ENCODE measurements around the gene ARL4D.
A peak's percentile ranks its signal among the peaks of the same experiment; 100 is the strongest.
"Not testable (repeated sequence)": the region's sequence is repeated elsewhere in the genome, so short reads cannot be mapped to it uniquely, and the experiment has no call there.

Gene ARL4D

DNA sequence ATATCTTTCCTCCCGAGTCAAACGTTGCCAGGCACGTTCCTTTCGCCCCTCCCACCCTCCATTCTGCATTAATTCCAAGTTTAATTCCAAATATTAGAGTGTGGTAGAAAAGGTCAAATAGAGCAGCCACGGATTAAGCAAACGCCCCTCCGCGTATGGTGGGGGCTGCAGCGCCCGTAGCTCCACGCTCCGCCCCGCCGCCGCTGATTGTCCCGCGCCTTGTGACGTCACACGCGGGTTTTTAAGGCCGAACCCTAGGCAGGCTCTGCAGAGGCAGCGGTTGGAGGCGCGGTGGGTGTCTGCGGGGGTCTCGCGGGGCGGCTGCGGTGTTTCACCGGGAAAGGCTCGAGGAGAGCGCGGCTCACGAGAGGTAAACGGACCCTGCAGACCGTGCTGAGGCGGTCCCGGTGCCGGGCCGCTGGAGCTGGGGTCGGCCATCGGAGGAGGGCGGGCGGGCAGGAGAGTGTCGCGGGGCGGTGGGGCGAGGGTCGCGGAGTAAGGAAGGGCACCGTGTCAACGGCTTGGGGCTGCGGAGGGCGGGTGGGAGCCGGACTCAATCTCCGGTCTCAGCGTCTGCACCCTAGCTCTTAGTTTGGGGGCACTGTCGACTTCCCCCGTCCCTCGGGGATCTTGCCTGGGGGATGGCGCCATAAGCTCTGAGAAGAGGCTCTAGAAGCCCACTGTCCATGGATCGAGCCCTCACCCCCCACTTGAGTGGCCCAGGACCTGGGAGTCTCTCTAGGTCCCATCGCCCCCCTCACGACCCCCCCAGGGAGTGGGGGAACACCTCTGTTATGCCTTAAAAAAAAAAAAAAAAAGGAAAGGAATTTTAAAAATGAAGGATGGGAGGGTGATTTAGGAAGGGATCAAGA lies at the start of gene ARL4D:
Gene ARL4D, plus strand, starts transcription at position 270 of the 872 bp plus-strand sequence. CDS start 740 bp downstream, outside the sequence.
- DNase-seq = peak; percentile 87

DNA sequence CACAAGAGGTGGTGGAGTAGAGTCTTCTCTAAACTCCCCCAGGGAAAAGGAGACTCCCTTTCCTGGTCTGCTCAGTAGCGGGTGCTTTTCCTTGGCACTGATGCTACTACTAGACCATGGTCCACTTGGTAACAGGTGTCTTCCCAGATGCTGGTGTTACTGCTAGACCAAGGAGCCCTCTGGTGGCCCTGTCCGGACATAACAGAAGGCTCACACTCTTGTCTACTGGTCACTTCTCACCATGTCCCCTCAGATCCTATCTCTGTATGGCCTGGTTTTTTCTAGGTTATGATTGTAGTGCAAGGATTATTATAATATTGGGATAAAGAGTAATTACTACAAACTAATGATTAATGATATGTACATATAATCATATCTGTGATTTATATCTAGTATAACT lies 49.7 kb upstream of the ARL4D start:
- no peak for DNase-seq

- DNase-seq = no peak
Measured at GRCh38 chr17:43350888-43351361, 47.9 kb upstream of the ARL4D start.

GRCh38 chr17:43351691-43352090 lies 47.1 kb upstream of the ARL4D start:
- DNase-seq = no peak

GRCh38 chr17:43352579-43353331 lies 46.0 kb upstream of the ARL4D start:
- no peak for DNase-seq

DNA sequence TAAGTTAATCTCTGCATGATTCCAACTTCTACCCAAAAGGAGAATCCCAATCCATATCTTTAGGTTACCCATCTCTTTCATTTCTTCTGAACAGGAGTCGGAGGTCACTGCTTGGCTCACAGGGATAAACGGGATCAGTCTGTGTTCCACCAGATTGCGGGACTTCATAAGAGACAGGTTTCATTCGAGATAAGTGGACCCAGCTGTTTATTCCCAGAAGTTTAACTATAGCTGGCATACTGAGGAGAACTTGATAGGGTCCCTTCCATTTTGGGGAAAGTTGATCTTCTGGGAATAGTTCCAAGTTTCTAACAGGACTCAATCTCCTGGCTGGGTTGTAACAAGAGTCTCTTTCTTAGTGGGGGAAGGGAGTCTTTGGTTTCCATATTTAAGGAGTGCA lies 45.4 kb upstream of the ARL4D start:
- DNase-seq = no peak

DNA sequence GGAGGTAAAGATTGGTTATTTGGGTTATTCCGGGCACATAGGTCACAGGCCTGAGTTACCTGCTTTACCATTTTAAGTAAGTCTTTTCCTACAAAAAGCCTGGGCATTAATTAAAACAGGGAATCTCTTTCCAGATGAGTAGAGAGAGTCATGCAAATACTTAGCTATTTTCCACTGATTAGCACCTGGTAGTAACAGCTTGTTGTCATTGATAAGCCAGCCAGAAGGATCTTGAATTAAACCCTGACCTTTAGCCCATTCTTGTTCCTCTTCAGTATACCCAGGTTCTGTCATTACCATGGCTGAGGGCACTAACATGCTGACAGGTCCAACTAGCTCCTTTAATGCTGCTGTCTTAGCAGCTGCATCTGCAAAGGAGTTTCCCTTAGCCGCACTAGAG lies 44.4 kb upstream of the ARL4D start:
- DNase-seq = no peak

DNA sequence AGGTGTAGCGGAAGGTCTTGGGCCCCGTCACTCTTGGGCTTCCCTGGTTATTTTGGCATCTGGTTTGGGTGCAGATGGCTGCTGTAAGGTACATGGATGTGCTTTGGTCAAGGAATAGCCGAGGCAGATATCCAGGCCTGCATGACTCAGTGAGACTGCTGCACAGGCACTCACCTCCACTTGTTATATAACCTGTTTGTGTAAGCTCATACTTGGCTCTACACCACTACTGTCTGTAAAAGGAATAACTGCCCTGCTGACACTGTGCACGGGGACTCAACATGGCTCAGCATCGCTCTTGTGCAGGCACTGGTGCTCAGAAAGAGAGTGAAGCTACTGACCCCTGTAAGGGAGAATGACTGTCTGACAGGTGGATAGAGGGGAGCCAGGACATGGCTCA lies 42.3 kb upstream of the ARL4D start:
- DNase-seq = no peak

GRCh38 chr17:43356999-43357398 lies 41.8 kb upstream of the ARL4D start:
- DNase-seq = no peak

GRCh38 chr17:43359469-43360110 lies 39.2 kb upstream of the ARL4D start:
- DNase-seq = no peak

- DNase-seq = peak; percentile 69
Measured at GRCh38 chr17:43360376-43360738, 38.4 kb upstream of the ARL4D start.

GRCh38 chr17:43360739-43361505 lies 37.9 kb upstream of the ARL4D start:
- peak; percentile 88 for DNase-seq

DNA sequence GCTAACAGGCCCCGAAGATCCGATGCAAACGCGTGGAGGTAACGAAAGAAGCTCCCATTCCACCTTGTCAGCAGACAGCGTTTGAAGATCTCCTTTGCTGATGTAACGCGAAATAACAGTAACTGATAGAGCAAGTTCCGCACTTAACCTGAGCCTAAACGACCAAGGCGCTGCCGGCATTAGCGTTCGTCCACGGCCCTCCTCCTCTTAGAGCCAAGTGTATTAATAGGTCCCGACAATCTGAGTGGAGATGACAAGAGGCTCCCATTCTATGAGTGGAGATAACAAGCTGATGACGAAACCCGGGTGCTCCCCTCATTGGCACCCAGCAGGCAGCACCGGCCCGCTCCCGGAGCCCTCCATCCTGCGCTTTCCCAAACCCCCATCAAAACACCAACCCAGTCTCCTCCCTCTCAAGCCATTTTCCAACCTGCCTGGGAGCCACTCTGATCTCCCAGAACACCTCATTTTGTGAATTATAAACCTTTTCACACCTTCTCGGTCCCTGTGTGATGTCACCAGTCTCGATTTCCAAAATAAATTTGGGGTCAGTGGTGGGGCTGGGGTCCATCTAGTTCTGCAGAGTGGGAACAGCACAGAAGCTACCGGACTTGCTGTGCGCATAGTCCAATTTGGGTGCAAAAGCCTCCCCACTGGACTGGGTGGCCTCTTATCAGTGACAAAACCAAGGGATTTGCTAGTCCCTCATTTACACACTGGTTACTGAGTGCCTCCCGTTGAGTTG lies 35.4 kb upstream of the ARL4D start:
- no peak for DNase-seq

GRCh38 chr17:43363926-43364285 lies 34.9 kb upstream of the ARL4D start:
- no peak for DNase-seq

DNA sequence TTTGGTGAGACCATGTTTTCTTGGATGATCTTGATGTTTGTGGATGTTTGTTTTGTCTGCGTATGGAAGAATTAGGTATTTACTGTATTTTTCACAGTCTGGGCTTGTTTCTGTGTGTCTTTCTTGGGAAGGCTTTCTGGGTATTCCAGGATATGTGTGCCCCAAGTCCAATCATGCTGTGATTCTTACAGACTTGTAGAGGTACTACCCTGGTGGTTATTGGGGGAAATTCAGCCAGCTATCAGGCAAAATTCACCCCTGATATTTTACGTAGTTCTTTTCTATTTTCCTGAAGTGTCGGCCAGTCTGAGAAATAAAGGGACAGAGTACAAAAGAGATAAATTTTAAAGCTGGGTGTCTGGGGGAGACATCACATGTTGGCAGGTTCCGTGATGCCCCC lies 33.4 kb upstream of the ARL4D start:
- DNase-seq = no peak

- not testable (repeated sequence) for DNase-seq
Measured at GRCh38 chr17:43365921-43366320, 32.9 kb upstream of the ARL4D start.

- DNase-seq = no peak
Measured at GRCh38 chr17:43366891-43367736, 31.7 kb upstream of the ARL4D start.

- DNase-seq = no peak
Measured at GRCh38 chr17:43367737-43368242, 31.0 kb upstream of the ARL4D start.

GRCh38 chr17:43368740-43369506 lies 29.9 kb upstream of the ARL4D start:
- DNase-seq = peak; percentile 60

DNA sequence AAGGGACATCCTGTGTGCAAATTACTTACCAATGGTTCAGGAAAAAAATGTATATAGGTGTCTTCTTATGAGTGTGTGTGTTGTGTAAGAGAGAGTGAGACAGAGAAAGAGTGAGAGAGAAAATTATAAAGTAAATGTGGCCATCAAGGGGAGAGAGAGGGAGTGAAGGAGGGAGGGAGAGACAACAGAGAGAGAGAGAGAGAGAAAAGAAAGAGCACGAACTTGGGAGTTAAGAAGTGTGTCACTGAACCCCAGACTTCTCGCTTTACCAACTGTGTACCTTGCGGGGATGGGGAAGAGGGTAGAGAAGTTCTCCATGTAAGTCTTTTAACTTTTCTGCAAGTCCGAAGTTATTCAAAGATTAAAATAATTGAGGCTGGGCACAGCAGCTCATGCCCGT lies 28.8 kb upstream of the ARL4D start:
- no peak for DNase-seq
